ENCODE results near the gene BANK1. TPM values are rescaled to one million over a fixed set of nuclear protein-coding genes. Genes with fewer than 3 reads are reported as not detected.
A peak's percentile ranks its signal among the peaks of the same experiment; 100 is the strongest.
"Not testable (repeated sequence)": the region's sequence is repeated elsewhere in the genome, so short reads cannot be mapped to it uniquely, and the experiment has no call there.

The BANK1 gene
- total and polyA plus RNA-seq, 2 donors (not counting 1 experiment from before 2014, with no cell fraction given): 353 to 354 TPM

DNA sequence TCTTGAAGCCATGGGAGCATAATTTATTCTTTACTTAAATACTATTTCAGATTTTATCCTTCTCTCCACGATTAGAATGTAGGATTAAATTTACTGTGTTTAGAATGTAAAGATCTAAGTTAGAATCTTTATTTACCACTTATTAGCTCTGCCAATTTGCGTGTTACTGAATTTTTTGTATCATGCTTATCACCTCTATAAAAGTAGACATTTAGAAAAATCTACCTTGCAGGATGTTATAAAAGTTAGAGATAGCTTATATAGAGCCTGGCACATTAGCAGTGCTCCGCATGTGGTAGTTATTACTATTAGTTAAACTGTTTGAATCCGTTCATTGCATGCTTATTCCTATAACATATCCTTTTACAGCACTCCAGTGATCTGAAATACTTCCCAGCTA lies 97.9 kb downstream of the BANK1 start:
- Histone ChIP-seq H3K9ac (ENCODE audit: low read length) (no peak overlapping the region), H3K4me3 (ENCODE audit: control extremely low read depth in 1 of 5, extremely low read depth in 1 of 5, insufficient read depth in 1 of 5, low read depth in 2 of 5, low read length in 4 of 5) (no peak overlapping the region), H3K36me3 (replicated peaks in 1 of 2; ENCODE audit: control extremely low read depth in 1 of 2, control insufficient read depth in 1 of 2, extremely low read depth in 1 of 2, insufficient read depth in 2 of 2, low read length in 1 of 2) (peaks cover 28 to 84% of the 10 kb centered on the region in 2 experiments), H3K79me2 (ENCODE audit: control insufficient read depth, insufficient read depth, low read length) (peaks cover 76% of the 10 kb centered on the region), H2AFZ (ENCODE audit: insufficient read depth, low read depth, low read length, poor library complexity, severe bottlenecking) (no peak overlapping the region), H3K9me3 (ENCODE audit: control extremely low read depth in 1 of 3, control insufficient read depth in 2 of 3, insufficient read depth in 1 of 3, low read length in 2 of 3) (peaks cover 11 to 23% (median 17%) of the 10 kb centered on the region in 3 donors), H3K27ac (ENCODE audit: low read length in 2 of 2) (peak overlapping the region in 1 of 2 donors; percentile 20), H3K27me3 (replicated peaks in 1 of 4; ENCODE audit: control extremely low read depth in 1 of 4, control insufficient read depth in 3 of 4, insufficient read depth in 4 of 4, low read length in 3 of 4) (no peaks in the 10 kb centered on the region), H4K20me1 (ENCODE audit: control insufficient read depth, insufficient read depth, low read length, poor library complexity, severe bottlenecking) (no peaks in the 10 kb centered on the region), H3K4me2 (replicated peaks; ENCODE audit: low read depth, low read length, poor library complexity, severe bottlenecking) (no peak overlapping the region), H3K4me1 (ENCODE audit: control insufficient read depth in 2 of 2, insufficient read depth in 2 of 2, low read length in 2 of 2) (no peaks in the 10 kb centered on the region)
- H3K4me1 Mint-ChIP-seq: peaks cover 17% of the 10 kb centered on the region
- H3K4me3 Mint-ChIP-seq: no peak overlapping the region
- intact Hi-C loops (cut with micrococcal nuclease): no loop called here
- ATAC-seq (ENCODE audit: low read depth) (no peak), DNase-seq (no peak)
- WGBS (ENCODE audit: insufficient coverage): no CpG with 5 or more reads among the region's 4 CpGs
- POLR2A ChIA-PET: no interaction called here
- no peaks in the 10 kb centered on the region for H3K27me3 Mint-ChIP-seq
- H3K9me3 Mint-ChIP-seq (ENCODE audit: insufficient read depth): peaks cover 16% of the 10 kb centered on the region
- H3K27ac Mint-ChIP-seq: no peak overlapping the region
- TF ChIP-seq EZH2 (IDR thresholded peaks at IDR 0.05; ENCODE audit: borderline replicate concordance, insufficient read depth, low read depth, low read length, poor library complexity, severe bottlenecking) (no peak), CTCF (IDR thresholded peaks at IDR 0.05) (no peak)
- CTCF ChIA-PET: no interaction called here

DNA sequence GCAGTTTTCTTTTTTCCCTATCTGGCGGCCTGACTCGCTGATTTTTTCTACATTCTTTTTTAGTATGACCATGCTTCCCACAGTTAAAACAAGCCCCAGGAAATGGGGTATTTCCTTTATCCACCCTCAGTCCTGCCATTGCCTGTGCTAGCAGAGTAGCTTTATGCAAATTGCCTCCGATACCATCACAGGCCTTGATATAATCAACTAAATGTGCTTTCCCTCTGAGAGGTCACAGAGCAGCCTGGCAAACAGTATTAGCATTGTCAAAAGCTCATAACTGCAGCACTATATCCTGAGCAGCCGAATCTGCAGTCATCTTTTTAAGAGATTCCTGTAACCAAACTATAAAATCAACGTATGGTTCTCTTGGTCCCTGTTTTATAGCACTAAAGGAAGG lies 115.0 kb downstream of the BANK1 start:
- H3K4me1 Mint-ChIP-seq: peaks cover 16% of the 10 kb centered on the region
- H4K20me1 ChIP-seq (ENCODE audit: control insufficient read depth, insufficient read depth, low read length, poor library complexity, severe bottlenecking); H3K4me3 Mint-ChIP-seq; ATAC-seq (ENCODE audit: low read depth); DNase-seq; H3K27ac ChIP-seq (ENCODE audit: low read length in 2 of 2); H3K4me2 ChIP-seq (replicated peaks; ENCODE audit: low read depth, low read length, poor library complexity, severe bottlenecking); H3K4me1 ChIP-seq (ENCODE audit: control insufficient read depth in 2 of 2, insufficient read depth in 2 of 2, low read length in 2 of 2); H3K4me3 ChIP-seq (ENCODE audit: control extremely low read depth in 1 of 5, extremely low read depth in 1 of 5, insufficient read depth in 1 of 5, low read depth in 2 of 5, low read length in 4 of 5); CTCF ChIA-PET; H2AFZ ChIP-seq (ENCODE audit: insufficient read depth, low read depth, low read length, poor library complexity, severe bottlenecking); H3K9ac ChIP-seq (ENCODE audit: low read length); intact Hi-C loops (cut with micrococcal nuclease); H3K27me3 Mint-ChIP-seq; H3K9me3 Mint-ChIP-seq (ENCODE audit: insufficient read depth); H3K9me3 ChIP-seq (ENCODE audit: control extremely low read depth in 1 of 3, control insufficient read depth in 2 of 3, insufficient read depth in 1 of 3, low read length in 2 of 3); POLR2A ChIA-PET; H3K27me3 ChIP-seq (replicated peaks in 1 of 4; ENCODE audit: control extremely low read depth in 1 of 4, control insufficient read depth in 3 of 4, insufficient read depth in 4 of 4, low read length in 3 of 4): not testable (repeated sequence)
- peaks cover 43% of the 10 kb centered on the region for H3K79me2 ChIP-seq (ENCODE audit: control insufficient read depth, insufficient read depth, low read length)
- H3K27ac Mint-ChIP-seq: peak overlapping the region; percentile 71
- peaks cover 7 to 61% of the 10 kb centered on the region in 2 experiments for H3K36me3 ChIP-seq (replicated peaks in 1 of 2; ENCODE audit: control extremely low read depth in 1 of 2, control insufficient read depth in 1 of 2, extremely low read depth in 1 of 2, insufficient read depth in 2 of 2, low read length in 1 of 2)
- 100% methylated on average over 3 of the region's 5 CpGs for WGBS (ENCODE audit: insufficient coverage)

All from B cell (primary cell).